GM12892 (cell line): ENCODE data around the gene RNF44.

Experiments
- DNase-seq: peaks from one replicate; pipeline ENCODE4 v3.0.0; 2011; ENCODE audit not compliant: insufficient read length
- FAIRE-seq: peaks from 2 replicates; lab custom pipeline; 2011; peaks lifted over from hg19 to GRCh38; lab: Jason Lieb, UNC
- POLR2A ChIP-seq: IDR thresholded peaks from 2 replicates; pipeline ENCODE4 v1.6.1; 2011; ENCODE audit warnings: low read depth, low read length, control low read depth
- POLR2AphosphoS5 ChIP-seq: IDR thresholded peaks from 2 replicates; pipeline ENCODE4 v1.6.1; 2011; ENCODE audit warnings: low read depth, low read length, control low read depth
- TAF1 ChIP-seq: IDR thresholded peaks from 2 replicates; pipeline ENCODE4 v1.6.1; 2011; ENCODE audit warnings: low read depth, mild to moderate bottlenecking, control low read depth, low read length, borderline replicate concordance

RNF44 gene

GRCh38 chr5:176538230-176538988 is 1.2 kb upstream of the RNF44 start:
- no peak for TF ChIP-seq TAF1
- no peak for TF ChIP-seq POLR2A
- TF ChIP-seq POLR2AphosphoS5 = no peak
- FAIRE-seq (no peak), DNase-seq (no peak)

DNA sequence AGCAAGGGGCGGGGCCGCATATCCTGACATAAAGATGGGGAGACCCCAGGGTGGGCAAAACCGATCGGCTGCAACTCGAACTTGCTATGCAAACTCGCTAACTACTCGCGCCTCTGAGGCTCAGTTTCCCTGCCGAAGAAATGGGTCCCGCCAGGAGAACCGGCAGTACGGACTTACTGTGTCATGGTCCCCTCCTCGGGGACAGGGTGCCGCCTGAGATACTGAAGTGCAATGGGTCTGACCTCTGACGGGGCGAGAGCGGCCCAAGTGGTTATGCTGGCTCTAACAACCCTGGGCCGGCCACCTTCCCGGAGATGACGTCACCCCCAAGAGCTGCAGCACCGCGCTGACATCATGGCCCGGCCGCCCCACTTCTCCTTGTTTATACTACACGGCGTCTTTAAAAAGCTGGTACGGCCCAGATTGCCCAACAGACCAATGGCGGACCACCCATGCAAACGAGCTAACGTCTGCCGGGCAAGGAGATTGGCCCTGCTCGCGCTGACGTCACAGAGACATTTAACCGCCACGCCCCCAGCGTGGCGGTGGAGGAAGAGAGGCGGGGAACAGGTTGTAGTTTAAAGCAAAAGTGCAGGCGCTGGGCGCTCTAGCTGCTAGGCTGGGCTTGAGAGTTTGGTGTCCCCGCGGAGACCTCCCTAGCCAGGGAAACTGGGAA is 490 bp upstream of the RNF44 start:
- peak; percentile 98 for FAIRE-seq

GRCh38 chr5:176536132-176536901 is 885 bp downstream of the RNF44 start:
- DNase-seq (peak; percentile 73), FAIRE-seq (peak; percentile 78)
- no peak; the same call in 1 of the 2 replicates for TF ChIP-seq POLR2AphosphoS5
- peak; percentile 33; the same call in 1 of the 2 replicates for TF ChIP-seq POLR2A
- peak; percentile 72; the same call in 1 of the 2 replicates for TF ChIP-seq TAF1

More for the DNA sequence above, 490 bp upstream of the RNF44 start:
- peak; percentile 80 for DNase-seq
- TF ChIP-seq TAF1 (no peak), POLR2AphosphoS5 (no peak), POLR2A (no peak)

GRCh38 chr5:176535664-176536131 is 1.5 kb downstream of the RNF44 start:
- no peak for TF ChIP-seq TAF1
- 0 out of 2 replicates have a peak, but pooled peaks have one; percentile 7 for TF ChIP-seq POLR2A
- no peak for TF ChIP-seq POLR2AphosphoS5
- FAIRE-seq (no peak), DNase-seq (no peak)

DNA sequence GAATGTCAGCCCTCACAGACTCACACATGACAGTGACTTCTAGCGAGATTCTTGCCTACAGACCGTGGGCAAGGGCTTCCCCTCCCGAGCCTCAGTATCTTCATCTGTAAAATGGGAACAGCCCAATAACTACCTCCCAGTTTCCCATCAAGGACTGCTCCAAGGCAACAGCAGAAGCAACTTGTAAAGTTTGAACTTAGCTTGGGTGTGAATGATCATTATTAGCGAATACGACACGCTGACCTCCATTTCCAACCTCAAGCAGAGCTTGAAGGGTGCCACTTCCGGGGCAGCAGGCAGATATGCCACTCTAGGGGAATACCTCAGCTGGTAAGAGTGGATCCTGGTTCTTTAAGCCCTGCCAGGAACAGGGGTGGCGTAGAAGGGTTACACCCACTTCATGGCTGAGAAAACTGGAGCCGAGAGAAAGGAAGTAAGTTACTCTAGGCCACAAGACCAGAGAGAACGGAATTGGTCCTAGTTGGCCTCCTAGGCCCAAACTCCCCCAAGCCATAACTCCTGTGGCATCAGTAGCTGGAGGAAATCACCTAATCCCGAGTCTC is 2.0 kb downstream of the RNF44 start:
- TF ChIP-seq POLR2AphosphoS5 = peak; percentile 74
- no peak for TF ChIP-seq TAF1
- TF ChIP-seq POLR2A = peak; percentile 64; the same call in 1 of the 2 replicates
- peak; percentile 28 for DNase-seq
- no peak for FAIRE-seq

- no peak for DNase-seq
- peak; percentile 87 for FAIRE-seq
- TF ChIP-seq TAF1 (no peak), POLR2A (no peak), POLR2AphosphoS5 (no peak)
These were observed 2.6 kb downstream of the RNF44 start for GRCh38 chr5:176534640-176535039.

DNA sequence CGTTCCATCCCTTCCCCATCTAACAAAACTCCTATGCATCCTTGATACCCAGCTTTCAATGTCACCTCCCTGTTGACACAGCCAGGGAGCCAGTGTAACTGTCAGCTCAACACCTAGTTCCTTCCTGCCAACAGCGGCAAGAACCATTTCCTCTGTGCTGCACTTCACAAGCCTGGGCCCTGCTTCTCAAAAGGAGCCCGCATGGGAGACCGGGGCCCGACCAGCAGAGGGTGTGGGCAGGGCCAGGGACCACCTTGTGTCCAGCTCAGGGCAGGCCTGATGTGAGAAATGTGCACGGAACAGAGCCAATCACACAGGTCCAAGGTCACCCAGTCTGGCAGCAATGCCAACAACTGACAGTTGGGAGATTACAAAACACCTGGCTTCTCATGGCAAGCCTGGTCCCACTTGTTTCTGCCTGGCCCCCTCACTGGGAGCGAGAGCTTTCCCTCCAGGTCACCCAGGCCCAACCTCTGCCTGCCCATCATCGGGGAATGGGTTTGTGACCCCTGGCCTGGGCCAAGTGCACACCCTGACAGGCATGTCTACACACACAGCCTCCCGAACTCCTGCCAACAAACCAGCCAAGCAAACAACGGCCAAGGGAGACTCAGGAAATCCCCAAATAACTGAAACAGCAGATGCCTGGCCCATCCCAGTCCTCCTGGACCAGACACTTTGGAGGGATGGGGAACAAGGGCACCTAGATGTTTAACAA is 3.1 kb downstream of the RNF44 start:
- no peak; the same call in none of the 2 replicates for TF ChIP-seq POLR2AphosphoS5
- no peak for TF ChIP-seq POLR2A
- TF ChIP-seq TAF1 = no peak
- peak; percentile 51 for DNase-seq
- peak; percentile 70 for FAIRE-seq

DNA sequence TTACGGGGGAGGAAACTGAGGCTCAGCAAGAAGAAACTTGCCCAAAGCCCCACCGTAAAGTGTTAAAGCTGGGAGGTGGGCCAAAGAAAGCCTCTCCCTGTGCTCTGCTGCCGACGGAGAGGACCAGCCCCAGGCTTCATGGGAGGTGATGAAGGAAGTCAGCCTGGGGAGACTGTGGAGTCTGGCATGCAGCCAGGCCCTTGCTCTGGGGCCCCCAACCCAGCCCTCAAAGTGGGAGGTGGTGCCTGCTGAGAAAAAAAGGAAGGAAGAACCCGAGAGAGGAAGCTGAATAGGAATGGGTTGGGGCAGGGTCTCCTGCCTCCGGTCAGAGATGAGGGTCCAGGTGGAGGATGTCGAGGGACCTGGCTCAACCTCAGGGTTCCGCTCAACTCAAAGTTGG is 3.8 kb downstream of the RNF44 start:
- TF ChIP-seq POLR2AphosphoS5 (no peak), POLR2A (no peak), TAF1 (no peak)
- DNase-seq = no peak
- FAIRE-seq = no peak

GRCh38 chr5:176532795-176533194 is 4.4 kb downstream of the RNF44 start:
- no peak for FAIRE-seq
- TF ChIP-seq TAF1 (no peak), POLR2AphosphoS5 (no peak), POLR2A (no peak)
- no peak for DNase-seq

- FAIRE-seq (no peak), DNase-seq (no peak)
- TF ChIP-seq POLR2AphosphoS5 = no peak
- no peak for TF ChIP-seq POLR2A
- TF ChIP-seq TAF1 = no peak
These were observed 5.2 kb downstream of the RNF44 start for GRCh38 chr5:176531902-176532493.
